ENCODE measurements around the gene FOXF1.

FOXF1 gene

GRCh38 chr16:86499889-86500707 lies 10.2 kb upstream of the FOXF1 start:
- no peak for FAIRE-seq
- DNase-seq (ENCODE audit: insufficient read length) = no peak
- TF ChIP-seq TAF1 (IDR thresholded peaks at IDR 0.05; ENCODE audit: borderline replicate concordance, low read depth, low read length) = no peak
- TF ChIP-seq POLR2AphosphoS5 (IDR thresholded peaks at IDR 0.05; ENCODE audit: low read depth, low read length) = no peak
- TF ChIP-seq POLR2A (IDR thresholded peaks at IDR 0.05; ENCODE audit: low read depth, low read length) = no peak

GRCh38 chr16:86500708-86501510 lies 9.4 kb upstream of the FOXF1 start:
- FAIRE-seq = no peak
- no peak for DNase-seq (ENCODE audit: insufficient read length)
- TF ChIP-seq TAF1 (IDR thresholded peaks at IDR 0.05; ENCODE audit: borderline replicate concordance, low read depth, low read length) (no peak), POLR2AphosphoS5 (IDR thresholded peaks at IDR 0.05; ENCODE audit: low read depth, low read length) (no peak), POLR2A (IDR thresholded peaks at IDR 0.05; ENCODE audit: low read depth, low read length) (no peak)

GRCh38 chr16:86501989-86502855 lies 8.1 kb upstream of the FOXF1 start:
- TF ChIP-seq POLR2A (IDR thresholded peaks at IDR 0.05; ENCODE audit: low read depth, low read length) (no peak), POLR2AphosphoS5 (IDR thresholded peaks at IDR 0.05; ENCODE audit: low read depth, low read length) (no peak), TAF1 (IDR thresholded peaks at IDR 0.05; ENCODE audit: borderline replicate concordance, low read depth, low read length) (no peak)
- FAIRE-seq (no peak), DNase-seq (ENCODE audit: insufficient read length) (no peak)

GRCh38 chr16:86502856-86503748 lies 7.2 kb upstream of the FOXF1 start:
- TF ChIP-seq TAF1 (IDR thresholded peaks at IDR 0.05; ENCODE audit: borderline replicate concordance, low read depth, low read length) = no peak
- TF ChIP-seq POLR2A (IDR thresholded peaks at IDR 0.05; ENCODE audit: low read depth, low read length) = no peak
- no peak for TF ChIP-seq POLR2AphosphoS5 (IDR thresholded peaks at IDR 0.05; ENCODE audit: low read depth, low read length)
- DNase-seq (ENCODE audit: insufficient read length) (no peak), FAIRE-seq (no peak)

GRCh38 chr16:86503830-86504229 lies 6.5 kb upstream of the FOXF1 start:
- TF ChIP-seq TAF1 (IDR thresholded peaks at IDR 0.05; ENCODE audit: borderline replicate concordance, low read depth, low read length) (no peak), POLR2AphosphoS5 (IDR thresholded peaks at IDR 0.05; ENCODE audit: low read depth, low read length) (no peak), POLR2A (IDR thresholded peaks at IDR 0.05; ENCODE audit: low read depth, low read length) (no peak)
- FAIRE-seq = no peak
- no peak for DNase-seq (ENCODE audit: insufficient read length)

GRCh38 chr16:86504315-86505184 lies 5.8 kb upstream of the FOXF1 start:
- FAIRE-seq (no peak), DNase-seq (ENCODE audit: insufficient read length) (no peak)
- TF ChIP-seq POLR2AphosphoS5 (IDR thresholded peaks at IDR 0.05; ENCODE audit: low read depth, low read length) (no peak), TAF1 (IDR thresholded peaks at IDR 0.05; ENCODE audit: borderline replicate concordance, low read depth, low read length) (no peak), POLR2A (IDR thresholded peaks at IDR 0.05; ENCODE audit: low read depth, low read length) (no peak)

- FAIRE-seq = no peak
- TF ChIP-seq POLR2A (IDR thresholded peaks at IDR 0.05; ENCODE audit: low read depth, low read length) = no peak
- TF ChIP-seq POLR2AphosphoS5 (IDR thresholded peaks at IDR 0.05; ENCODE audit: low read depth, low read length) = no peak
- TF ChIP-seq TAF1 (IDR thresholded peaks at IDR 0.05; ENCODE audit: borderline replicate concordance, low read depth, low read length) = no peak
- DNase-seq (ENCODE audit: insufficient read length) = no peak
Observed at GRCh38 chr16:86505185-86505898, 5.0 kb upstream of the FOXF1 start.

GRCh38 chr16:86505899-86506864 lies 4.1 kb upstream of the FOXF1 start:
- TF ChIP-seq POLR2A (IDR thresholded peaks at IDR 0.05; ENCODE audit: low read depth, low read length) = no peak
- no peak for TF ChIP-seq POLR2AphosphoS5 (IDR thresholded peaks at IDR 0.05; ENCODE audit: low read depth, low read length)
- no peak for TF ChIP-seq TAF1 (IDR thresholded peaks at IDR 0.05; ENCODE audit: borderline replicate concordance, low read depth, low read length)
- DNase-seq (ENCODE audit: insufficient read length) (no peak), FAIRE-seq (no peak)

Data from GM12892 (cell line).